ENCODE measurements around the gene USPL1. TPM values are rescaled to one million over a fixed set of nuclear protein-coding genes. Genes with fewer than 3 reads are reported as not detected.
A peak's percentile ranks its signal among the peaks of the same experiment; 100 is the strongest.

Gene USPL1
- total RNA-seq, 1 experiment from 2014 or later, result 11.8 TPM

GRCh38 chr13:30685320-30685859 is 67.7 kb downstream of the USPL1 start:
- BruUV-seq (replicated peaks), result no TSS peak
- Mint-ChIP-seq H3K4me1 (ENCODE audit: insufficient read depth, unreplicated experiment) (peaks cover 1% of the 10 kb centered on the region), H3K4me3 (ENCODE audit: unreplicated experiment) (no peak overlapping the region), H3K27ac (ENCODE audit: low read depth, unreplicated experiment) (no peak overlapping the region), H3K36me3 (ENCODE audit: insufficient read depth, unreplicated experiment) (no peaks in the 10 kb centered on the region), H3K9me3 (ENCODE audit: unreplicated experiment) (no peaks in the 10 kb centered on the region), H3K27me3 (ENCODE audit: insufficient read depth, unreplicated experiment) (no peaks in the 10 kb centered on the region)
- ChIA-PET POLR2A (no interaction called here), CTCF (interaction anchor here (0.6 to 0.7 kb wide), 2 partner anchors 53 to 61 kb away, joined by 3 read pairs; no protein-coding TSS in a partner anchor)
- DNase-seq (ENCODE audit: unreplicated experiment), result no peak
- intact Hi-C loops (cut with micrococcal nuclease), result no loop called here
- no peak for TF ChIP-seq CTCF (IDR thresholded peaks at IDR 0.05; ENCODE audit: unreplicated experiment)

- ChIA-PET POLR2A (no interaction called here), CTCF (interaction anchor here (0.7 kb wide), 1 partner anchor 53 kb away, joined by 3 read pairs; no protein-coding TSS in a partner anchor)
- intact Hi-C loops (cut with micrococcal nuclease), result no loop called here
- H3K27me3 Mint-ChIP-seq (ENCODE audit: insufficient read depth, unreplicated experiment), result no peaks in the 10 kb centered on the region
- no peaks in the 10 kb centered on the region for H3K36me3 Mint-ChIP-seq (ENCODE audit: insufficient read depth, unreplicated experiment)
- TF ChIP-seq CTCF (IDR thresholded peaks at IDR 0.05; ENCODE audit: unreplicated experiment), result no peak
- H3K4me1 Mint-ChIP-seq (ENCODE audit: insufficient read depth, unreplicated experiment), result peaks cover 6% of the 10 kb centered on the region
- DNase-seq (ENCODE audit: unreplicated experiment), result no peak
- no peak overlapping the region for H3K4me3 Mint-ChIP-seq (ENCODE audit: unreplicated experiment)
- H3K9me3 Mint-ChIP-seq (ENCODE audit: unreplicated experiment), result no peaks in the 10 kb centered on the region
- no TSS peak for BruUV-seq (replicated peaks)
- H3K27ac Mint-ChIP-seq (ENCODE audit: low read depth, unreplicated experiment), result no peak overlapping the region
Observed at GRCh38 chr13:30685987-30686386, 68.3 kb downstream of the USPL1 start.

- BruUV-seq (replicated peaks), result no TSS peak
- H3K4me1 Mint-ChIP-seq (ENCODE audit: insufficient read depth, unreplicated experiment), result peaks cover 6% of the 10 kb centered on the region
- POLR2A ChIA-PET, result no interaction called here
- CTCF ChIA-PET, result no interaction called here
- no peak overlapping the region for H3K27ac Mint-ChIP-seq (ENCODE audit: low read depth, unreplicated experiment)
- intact Hi-C loops (cut with micrococcal nuclease), result no loop called here
- TF ChIP-seq CTCF (IDR thresholded peaks at IDR 0.05; ENCODE audit: unreplicated experiment), result no peak
- H3K27me3 Mint-ChIP-seq (ENCODE audit: insufficient read depth, unreplicated experiment), result no peaks in the 10 kb centered on the region
- no peak for DNase-seq (ENCODE audit: unreplicated experiment)
- H3K9me3 Mint-ChIP-seq (ENCODE audit: unreplicated experiment), result no peaks in the 10 kb centered on the region
- H3K36me3 Mint-ChIP-seq (ENCODE audit: insufficient read depth, unreplicated experiment), result no peaks in the 10 kb centered on the region
- no peak overlapping the region for H3K4me3 Mint-ChIP-seq (ENCODE audit: unreplicated experiment)
Observed at GRCh38 chr13:30687601-30688000, 69.9 kb downstream of the USPL1 start.

GRCh38 chr13:30689752-30690151 is 72.0 kb downstream of the USPL1 start:
- CTCF ChIA-PET, result interaction anchor here (1.0 to 1.6 kb wide), 2 partner anchors 102 to 125 kb away, joined by 3 to 8 read pairs; no protein-coding TSS in a partner anchor
- DNase-seq (ENCODE audit: unreplicated experiment), result no peak

More at GRCh38 chr13:30689752-30690151, 72.0 kb downstream of the USPL1 start:
- H3K9me3 Mint-ChIP-seq (ENCODE audit: unreplicated experiment), result no peaks in the 10 kb centered on the region
- H3K4me1 Mint-ChIP-seq (ENCODE audit: insufficient read depth, unreplicated experiment), result peaks cover 6% of the 10 kb centered on the region
- no peak for TF ChIP-seq CTCF (IDR thresholded peaks at IDR 0.05; ENCODE audit: unreplicated experiment)
- H3K36me3 Mint-ChIP-seq (ENCODE audit: insufficient read depth, unreplicated experiment), result no peaks in the 10 kb centered on the region
- no TSS peak for BruUV-seq (replicated peaks)
- peak overlapping the region; percentile 93 for H3K27ac Mint-ChIP-seq (ENCODE audit: low read depth, unreplicated experiment)
- H3K27me3 Mint-ChIP-seq (ENCODE audit: insufficient read depth, unreplicated experiment), result no peaks in the 10 kb centered on the region
- intact Hi-C loops (cut with micrococcal nuclease), result loop anchor here (1.0 to 5.0 kb wide), 3 partner anchors 53 to 176 kb away; no protein-coding TSS in a partner anchor
- POLR2A ChIA-PET, result interaction anchor here (0.5 to 2.3 kb wide), 7 partner anchors 8 to 202 kb away, joined by 3 to 16 read pairs (median 5); no protein-coding TSS in a partner anchor
- H3K4me3 Mint-ChIP-seq (ENCODE audit: unreplicated experiment), result peak overlapping the region; percentile 79

All from MCF 10A (cell line).